K562 (cell line): ENCODE data around the gene TMEM114. TPM values are rescaled to one million over a fixed set of nuclear protein-coding genes. Genes with fewer than 3 reads are reported as not detected.

Experiments
- BRD4 ChIP-seq: fragments of 200-600 bp; sonication (generic); IDR thresholded peaks from 2 replicates; pipeline ENCODE4 v1.6.1; 2017; ENCODE audit warnings: inconsistent platforms
- DNMT1 ChIP-seq: fragments of 450-650 bp; IDR thresholded peaks from 2 replicates; pipeline ENCODE4 v1.6.1; 2016; ENCODE audit warnings: antibody characterized with exemption, mild to moderate bottlenecking
- DPF2 ChIP-seq: fragments of 450-650 bp; IDR thresholded peaks from 2 replicates; pipeline ENCODE4 v1.6.1; 2016
- FOXA3 ChIP-seq, 2 experiments: fragments of 450-650 bp in 1 of 2; sonication (generic) in 1 of 2; formaldehyde crosslinking; IDR thresholded peaks in 1 of 2; conservative IDR thresholded peaks in 1 of 2; 2 replicates each; pipeline versions ENCODE4 v1.4.0 to v1.8.0; 2020 to 2022; ENCODE audit warnings: mild to moderate bottlenecking in 2 of 2, missing genetic modification reagents in 1 of 2
- HNRNPLL ChIP-seq: fragments of 200-400 bp; formaldehyde crosslinking; IDR thresholded peaks from 2 replicates; pipeline ENCODE4 v1.6.1; 2017; ENCODE audit warnings: low read length, low read depth, mild to moderate bottlenecking; ENCODE audit not compliant: poor library complexity, severe bottlenecking
- IFI16 ChIP-seq: fragments of 250-450 bp; sonication (Bioruptor Pico); IDR thresholded peaks from 2 replicates; pipeline ENCODE4 v2.1.2; 2022; ENCODE audit warnings: mild to moderate bottlenecking, inconsistent platforms
- MAFK ChIP-seq: IDR thresholded peaks from 2 replicates; pipeline ENCODE4 v1.6.1; 2011; ENCODE audit warnings: low read length, improper control_type of control experiment
- MYC ChIP-seq, 2 experiments: fragments of 250-450 bp in 1 of 2; sonication (Bioruptor Pico) in 1 of 2; IDR thresholded peaks; 2 replicates each; pipeline versions ENCODE4 v1.5.1 to v1.6.1; 2012 to 2021; ENCODE audit warnings: low read depth in 2 of 2, borderline replicate concordance in 1 of 2, improper control_type of control experiment in 1 of 2, low read length in 1 of 2, mild to moderate bottlenecking in 1 of 2, moderate library complexity in 1 of 2
- NBN ChIP-seq: fragments of 450-650 bp; IDR thresholded peaks from 2 replicates; pipeline ENCODE4 v1.6.1; 2016; ENCODE audit warnings: low read depth, mild to moderate bottlenecking
- NEUROD1 ChIP-seq: fragments of 150-350 bp; IDR thresholded peaks from 2 replicates; pipeline ENCODE4 v1.6.1; 2014; ENCODE audit warnings: borderline replicate concordance, low read length, low read depth; ENCODE audit not compliant: partially characterized antibody
- NFE2L1 ChIP-seq: fragments of 450-650 bp; IDR thresholded peaks from 2 replicates; pipeline ENCODE4 v1.6.1; 2016; ENCODE audit warnings: missing genetic modification characterization, low read depth, mild to moderate bottlenecking, missing compliant biosample characterization, moderate library complexity, borderline replicate concordance
- POLR2AphosphoS5 ChIP-seq: IDR thresholded peaks from 2 replicates; pipeline ENCODE4 v1.6.1; 2011; ENCODE audit warnings: mild to moderate bottlenecking, low read depth, low read length, moderate library complexity; ENCODE audit not compliant: control insufficient read depth, insufficient read depth
- POLR2B ChIP-seq: fragments of 450-650 bp; IDR thresholded peaks from 2 replicates; pipeline ENCODE4 v1.6.1; 2018; ENCODE audit warnings: low read depth; ENCODE audit not compliant: partially characterized antibody
- RBBP5 ChIP-seq: fragments of 200-600 bp; sonication (generic); IDR thresholded peaks from 2 replicates; pipeline ENCODE4 v1.6.1; 2012; ENCODE audit warnings: borderline replicate concordance, mild to moderate bottlenecking, low read length, control low read depth, inconsistent platforms; ENCODE audit not compliant: insufficient read depth, poor library complexity, severe bottlenecking
- RCOR1 ChIP-seq, 2 experiments: IDR thresholded peaks; 2 replicates each; pipeline ENCODE4 v1.6.1; 2012; ENCODE audit warnings: low read depth in 2 of 2, low read length in 2 of 2, borderline replicate concordance in 1 of 2, improper control_type of control experiment in 1 of 2
- SMARCA4 ChIP-seq: fragments of 450-650 bp; IDR thresholded peaks from 2 replicates; pipeline ENCODE4 v1.6.1; 2016
- STAT5B ChIP-seq: fragments of 250-450 bp; sonication (Bioruptor Pico); IDR thresholded peaks from 2 replicates; pipeline ENCODE4 v1.8.0; 2021; ENCODE audit warnings: mild to moderate bottlenecking, inconsistent platforms
- ZBED1 ChIP-seq: IDR thresholded peaks from 2 replicates; pipeline ENCODE4 v1.6.1; 2014
- ZBTB1 ChIP-seq: sonication (generic); formaldehyde crosslinking; IDR thresholded peaks from 2 replicates; pipeline ENCODE4 v1.8.1; 2023; ENCODE audit warnings: missing genetic modification reagents, low read depth, mild to moderate bottlenecking, borderline replicate concordance
- ZFP30 ChIP-seq: fragments of 250-450 bp; sonication (Bioruptor Pico); IDR thresholded peaks from 2 replicates; pipeline ENCODE4 v1.8.0; 2022; ENCODE audit warnings: moderate library complexity, mild to moderate bottlenecking, inconsistent platforms, borderline replicate concordance
- ZKSCAN3 ChIP-seq: fragments of 250-450 bp; sonication (Bioruptor Pico); IDR thresholded peaks from 2 replicates; pipeline ENCODE4 v1.4.0; 2020
- ZNF133 ChIP-seq: fragments of 250-450 bp; sonication (Bioruptor Pico); IDR thresholded peaks from 2 replicates; pipeline ENCODE4 v1.4.0; 2020; ENCODE audit warnings: mild to moderate bottlenecking
- ZNF165 ChIP-seq: fragments of 250-450 bp; sonication (Bioruptor Pico); IDR thresholded peaks from 2 replicates; pipeline ENCODE4 v1.4.0; 2020; ENCODE audit warnings: borderline replicate concordance
- ZNF253 ChIP-seq: fragments of 250-450 bp; sonication (Bioruptor Pico); conservative IDR thresholded peaks from 2 replicates; pipeline ENCODE4 v1.6.1; 2021; ENCODE audit warnings: mild to moderate bottlenecking
- ZNF41 ChIP-seq: fragments of 250-450 bp; sonication (Bioruptor Pico); conservative IDR thresholded peaks from 2 replicates; pipeline ENCODE4 v1.4.0; 2020; ENCODE audit warnings: mild to moderate bottlenecking
- polyA plus RNA-seq, 8 experiments: library from polyadenylated mRNA; depleted of rRNA in 4 of 8; stranded (reverse) in 5 of 8; unstranded in 3 of 8; fragments of >200 nt; fragmentation: Nextera tagmentation in 2 of 8; fragmentation: Illumina TruSeq in 1 of 8; extraction: Ambion mirVana in 2 of 8; extraction: Trizol in 1 of 8; gene quantifications; 2 replicates each; pipeline versions ENCODE4 v1.2.1 to v1.2.3, GENCODE V29; 2011 to 2014; ENCODE audit warnings: inconsistent platforms in 1 of 8, missing spikeins in 1 of 8
- total RNA-seq, 7 experiments: library from RNA; depleted of rRNA in 6 of 7; stranded (reverse); fragments of >200 nt in 6 of 7; fragmentation: Illumina TruSeq in 2 of 7; extraction: Trizol in 2 of 7; gene quantifications; 2 replicates each; pipeline versions ENCODE4 v1.2.1 to v1.2.3, GENCODE V29; 2011 to 2021; ENCODE audit warnings: low replicate concordance in 1 of 7
- TF ChIP-seq, protein P1 (sequence below): sonication (generic); formaldehyde crosslinking; IDR thresholded peaks from 2 replicates; pipeline ENCODE4 v1.8.0; 2022; ENCODE audit warnings: mild to moderate bottlenecking, missing genetic modification reagents
- TF ChIP-seq, protein P2 (sequence below): sonication (generic); formaldehyde crosslinking; IDR thresholded peaks from 2 replicates; pipeline ENCODE4 v1.8.1; 2023; ENCODE audit warnings: mild to moderate bottlenecking, missing genetic modification reagents

TMEM114 gene
- total and polyA plus RNA-seq, 9 of the 15 experiments (the other 6 are each of a cell fraction or from before 2014, with no cell fraction given) = not detected

GRCh38 chr16:8567355-8568230 lies 22.7 kb downstream of the TMEM114 start (continued):
- TF ChIP-seq NFE2L1 (tag) (no peak), IFI16 (CRISPR knock-in tag) (no peak), NBN (peak; percentile 46; the same call in 1 of the 2 replicates), ZNF165 (CRISPR knock-in tag) (no peak), BRD4 (no peak), POLR2AphosphoS5 (no peak), ZKSCAN3 (CRISPR knock-in tag) (no peak), POLR2B (no peak), SMARCA4 (no peak; the same call in 1 of the 2 replicates), ZNF41 (CRISPR knock-in tag) (no peak), RCOR1 (IDR thresholded peaks at IDR 0.05; ENCODE audit: borderline replicate concordance in 1 of 2, low read depth in 2 of 2, low read length in 2 of 2) (peak in 1 of 2 experiments; percentile 62; a peak in 1 of 4 replicates), ZFP30 (CRISPR knock-in tag) (no peak), MYC (IDR thresholded peaks at IDR 0.05; ENCODE audit: low read depth, low read length) (peak; percentile 74), MYC (CRISPR knock-in tag; IDR thresholded peaks at IDR 0.05; ENCODE audit: borderline replicate concordance, low read depth) (no peak), ZBTB1 (peak; percentile 28; the same call in 1 of the 2 replicates), NEUROD1 (peak; percentile 31), DPF2 (no peak), FOXA3 (CRISPR knock-in tag; conservative IDR thresholded peaks at IDR 0.05 in 1 of 2, IDR thresholded peaks at IDR 0.05 in 1 of 2) (no peak), DNMT1 (no peak), ZNF253 (CRISPR knock-in tag) (no peak), RBBP5 (no peak), ZBED1 (no peak), HNRNPLL (peak; percentile 24), MAFK (0 out of 2 replicates have a peak, but pooled peaks have one; percentile 24), STAT5B (CRISPR knock-in tag) (no peak), ZNF133 (no peak)
- TF ChIP-seq, protein P1, sequence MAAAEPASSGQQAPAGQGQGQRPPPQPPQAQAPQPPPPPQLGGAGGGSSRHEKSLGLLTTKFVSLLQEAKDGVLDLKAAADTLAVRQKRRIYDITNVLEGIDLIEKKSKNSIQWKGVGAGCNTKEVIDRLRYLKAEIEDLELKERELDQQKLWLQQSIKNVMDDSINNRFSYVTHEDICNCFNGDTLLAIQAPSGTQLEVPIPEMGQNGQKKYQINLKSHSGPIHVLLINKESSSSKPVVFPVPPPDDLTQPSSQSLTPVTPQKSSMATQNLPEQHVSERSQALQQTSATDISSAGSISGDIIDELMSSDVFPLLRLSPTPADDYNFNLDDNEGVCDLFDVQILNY = no peak
- TF ChIP-seq, protein P2, sequence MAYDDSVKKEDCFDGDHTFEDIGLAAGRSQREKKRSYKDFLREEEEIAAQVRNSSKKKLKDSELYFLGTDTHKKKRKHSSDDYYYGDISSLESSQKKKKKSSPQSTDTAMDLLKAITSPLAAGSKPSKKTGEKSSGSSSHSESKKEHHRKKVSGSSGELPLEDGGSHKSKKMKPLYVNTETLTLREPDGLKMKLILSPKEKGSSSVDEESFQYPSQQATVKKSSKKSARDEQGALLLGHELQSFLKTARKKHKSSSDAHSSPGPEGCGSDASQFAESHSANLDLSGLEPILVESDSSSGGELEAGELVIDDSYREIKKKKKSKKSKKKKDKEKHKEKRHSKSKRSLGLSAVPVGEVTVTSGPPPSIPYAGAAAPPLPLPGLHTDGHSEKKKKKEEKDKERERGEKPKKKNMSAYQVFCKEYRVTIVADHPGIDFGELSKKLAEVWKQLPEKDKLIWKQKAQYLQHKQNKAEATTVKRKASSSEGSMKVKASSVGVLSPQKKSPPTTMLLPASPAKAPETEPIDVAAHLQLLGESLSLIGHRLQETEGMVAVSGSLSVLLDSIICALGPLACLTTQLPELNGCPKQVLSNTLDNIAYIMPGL (CRISPR knock-in tag) = no peak
